MCF 10A (cell line): ENCODE results near the gene MEX3B. TPM values are rescaled to one million over a fixed set of nuclear protein-coding genes. Genes with fewer than 3 reads are reported as not detected.
"Not testable (repeated sequence)": the region's sequence is repeated elsewhere in the genome, so short reads cannot be mapped to it uniquely, and the experiment has no call there.

Source experiments
- BruUV-seq: library from RNA; stranded (reverse); fragments of 400-500 nt; replicated peaks from 2 replicates; lab custom pipeline; 2021; lab: Mats Ljungman, UMichigan
- CTCF ChIA-PET: fragments of 300-600 bp; sonication (Branson Sonifier 250); formaldehyde crosslinking; extraction: SDS; loops from one replicate; lab custom pipeline; 2021; ENCODE audit warnings: antibody characterized with exemption, inconsistent platforms; lab: Yijun Ruan, JAX
- POLR2A ChIA-PET: fragments of 300-600, 350-650 bp; sonication (Branson Sonifier 250); formaldehyde crosslinking; extraction: SDS; loops from one replicate; lab custom pipeline; 2020; ENCODE audit warnings: antibody characterized with exemption, inconsistent platforms; lab: Yijun Ruan, JAX
- DNase-seq: peaks from one replicate; pipeline ENCODE4 v3.0.0-alpha.2; 2018; ENCODE audit not compliant: unreplicated experiment
- H3K27ac Mint-ChIP-seq: one replicate; pipeline ENCODE4 v1.8.0; 2022; ENCODE audit warnings: mild to moderate bottlenecking, low read depth, mixed read lengths; ENCODE audit not compliant: unreplicated experiment
- H3K27me3 Mint-ChIP-seq: one replicate; pipeline ENCODE4 v1.8.0; 2022; ENCODE audit warnings: mixed read lengths; ENCODE audit not compliant: insufficient read depth, unreplicated experiment
- H3K36me3 Mint-ChIP-seq: one replicate; pipeline ENCODE4 v1.8.0; 2022; ENCODE audit warnings: mild to moderate bottlenecking, moderate library complexity, mixed read lengths; ENCODE audit not compliant: insufficient read depth, unreplicated experiment
- H3K4me1 Mint-ChIP-seq: one replicate; pipeline ENCODE4 v1.8.0; 2022; ENCODE audit warnings: mixed read lengths; ENCODE audit not compliant: insufficient read depth, unreplicated experiment
- H3K4me3 Mint-ChIP-seq: one replicate; pipeline ENCODE4 v1.8.0; 2022; ENCODE audit warnings: mild to moderate bottlenecking, moderate library complexity, mixed read lengths; ENCODE audit not compliant: unreplicated experiment
- H3K9me3 Mint-ChIP-seq: one replicate; pipeline ENCODE4 v1.8.0; 2022; ENCODE audit warnings: mixed read lengths; ENCODE audit not compliant: unreplicated experiment
- intact Hi-C: fragments of 100-400 bp; cut with micrococcal nuclease; formaldehyde crosslinking; loops from 2 replicates; pipeline ENCODE4 v1.14.1; 2022
- total RNA-seq: library from RNA; stranded (reverse); gene quantifications from 2 replicates; pipeline ENCODE4 v1.2.3, GENCODE V29; 2022
- TF ChIP-seq, protein P1 (sequence below): fragments of 200-600 bp; IDR thresholded peaks from one replicate; pipeline ENCODE4 v1.8.0; 2022; ENCODE audit warnings: antibody characterized with exemption, mild to moderate bottlenecking; ENCODE audit not compliant: unreplicated experiment

MEX3B gene
- total RNA-seq, 1 experiment from 2014 or later = 4.6 TPM

DNA sequence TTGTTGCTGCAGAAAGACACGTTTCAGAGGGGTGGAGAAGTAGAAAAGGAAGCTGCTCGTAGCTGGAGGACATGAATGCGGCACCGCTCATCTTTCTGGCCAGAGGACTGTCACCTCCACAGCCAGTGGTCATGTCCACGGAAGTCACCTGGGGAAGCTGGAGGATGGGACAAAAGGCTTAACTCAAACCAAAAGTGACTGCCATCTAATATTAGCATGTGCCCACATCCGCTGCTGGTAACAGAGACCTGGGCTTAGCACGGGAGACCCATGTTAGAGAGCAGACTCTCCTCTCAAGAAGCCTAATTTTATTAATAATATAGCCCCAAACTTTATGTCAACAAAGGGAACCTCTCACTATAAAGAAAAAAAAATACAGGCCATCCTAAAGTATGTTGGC, 5.9 kb downstream of the MEX3B start:
- CTCF ChIA-PET = interaction anchor here (0.6 to 0.7 kb wide), 2 partner anchors 189 to 243 kb away, joined by 4 read pairs; no protein-coding TSS in a partner anchor
- H3K27ac Mint-ChIP-seq = no peak overlapping the region
- no TSS peak for BruUV-seq

DNA sequence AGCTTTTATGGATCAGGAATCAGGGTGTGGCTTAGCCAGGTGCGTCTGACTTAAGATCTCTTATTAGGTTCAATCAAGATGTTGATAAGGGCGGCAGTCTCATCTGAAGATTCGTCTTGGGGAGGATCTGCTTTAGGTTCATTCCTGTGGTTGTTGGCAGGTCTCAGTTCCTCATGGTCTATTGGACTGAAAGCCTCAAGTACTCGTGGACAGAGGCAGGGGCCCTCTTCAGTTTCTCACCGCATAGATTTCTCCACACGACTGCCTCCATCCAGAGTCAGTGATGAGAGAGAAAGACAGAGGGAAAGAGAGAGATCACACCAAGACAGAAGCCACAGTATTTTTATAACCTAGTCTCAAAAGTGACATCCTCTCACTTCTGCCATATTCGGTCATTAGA, 9.4 kb downstream of the MEX3B start:
- H3K27me3 Mint-ChIP-seq = no peaks in the 10 kb centered on the region
- no peak overlapping the region for H3K27ac Mint-ChIP-seq
- BruUV-seq = no TSS peak
- DNase-seq = no peak
- no peaks in the 10 kb centered on the region for H3K4me1 Mint-ChIP-seq
- no peaks in the 10 kb centered on the region for H3K36me3 Mint-ChIP-seq
- ChIA-PET CTCF (no interaction called here), POLR2A (no interaction called here)
- no peaks in the 10 kb centered on the region for H3K9me3 Mint-ChIP-seq
- intact Hi-C loops = no loop called here
- H3K4me3 Mint-ChIP-seq = no peak overlapping the region
- TF ChIP-seq, protein P1, sequence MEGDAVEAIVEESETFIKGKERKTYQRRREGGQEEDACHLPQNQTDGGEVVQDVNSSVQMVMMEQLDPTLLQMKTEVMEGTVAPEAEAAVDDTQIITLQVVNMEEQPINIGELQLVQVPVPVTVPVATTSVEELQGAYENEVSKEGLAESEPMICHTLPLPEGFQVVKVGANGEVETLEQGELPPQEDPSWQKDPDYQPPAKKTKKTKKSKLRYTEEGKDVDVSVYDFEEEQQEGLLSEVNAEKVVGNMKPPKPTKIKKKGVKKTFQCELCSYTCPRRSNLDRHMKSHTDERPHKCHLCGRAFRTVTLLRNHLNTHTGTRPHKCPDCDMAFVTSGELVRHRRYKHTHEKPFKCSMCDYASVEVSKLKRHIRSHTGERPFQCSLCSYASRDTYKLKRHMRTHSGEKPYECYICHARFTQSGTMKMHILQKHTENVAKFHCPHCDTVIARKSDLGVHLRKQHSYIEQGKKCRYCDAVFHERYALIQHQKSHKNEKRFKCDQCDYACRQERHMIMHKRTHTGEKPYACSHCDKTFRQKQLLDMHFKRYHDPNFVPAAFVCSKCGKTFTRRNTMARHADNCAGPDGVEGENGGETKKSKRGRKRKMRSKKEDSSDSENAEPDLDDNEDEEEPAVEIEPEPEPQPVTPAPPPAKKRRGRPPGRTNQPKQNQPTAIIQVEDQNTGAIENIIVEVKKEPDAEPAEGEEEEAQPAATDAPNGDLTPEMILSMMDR = no peak

More for the DNA sequence above, 5.9 kb downstream of the MEX3B start:
- H3K27me3 Mint-ChIP-seq = no peaks in the 10 kb centered on the region
- intact Hi-C loops = no loop called here
- DNase-seq = no peak
- no peak overlapping the region for H3K4me3 Mint-ChIP-seq
- TF ChIP-seq, protein P1 = no peak
- H3K4me1 Mint-ChIP-seq = no peaks in the 10 kb centered on the region
- H3K9me3 Mint-ChIP-seq = no peaks in the 10 kb centered on the region
- no peaks in the 10 kb centered on the region for H3K36me3 Mint-ChIP-seq
- POLR2A ChIA-PET = interaction anchor here (0.6 kb wide), 1 partner anchor 32 kb away, joined by 3 read pairs; no protein-coding TSS in a partner anchor

DNA sequence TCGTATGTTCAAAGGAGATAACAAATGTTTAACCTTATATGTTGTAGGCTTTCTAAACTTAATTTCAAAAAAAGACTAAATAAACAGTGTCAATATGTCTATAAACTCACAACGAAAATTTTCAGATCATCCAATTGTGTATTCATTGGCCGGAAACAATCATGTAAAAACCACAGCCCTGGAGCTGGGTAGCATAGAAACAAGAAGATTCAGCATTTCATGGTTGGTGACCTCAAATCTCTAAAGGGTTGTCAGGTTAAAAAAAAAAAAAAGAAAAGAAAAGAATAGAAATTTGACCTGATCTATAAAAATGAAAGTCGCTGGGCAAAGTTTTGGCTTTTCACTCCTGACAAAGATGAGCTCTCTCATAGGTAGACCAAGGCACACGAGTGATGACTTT, 13.9 kb downstream of the MEX3B start:
- no TSS peak for BruUV-seq
- TF ChIP-seq, protein P1 = no peak
- Mint-ChIP-seq H3K27me3 (no peaks in the 10 kb centered on the region), H3K9me3 (no peaks in the 10 kb centered on the region), H3K27ac (no peak overlapping the region), H3K36me3 (no peaks in the 10 kb centered on the region), H3K4me3 (no peak overlapping the region), H3K4me1 (no peaks in the 10 kb centered on the region)
- intact Hi-C loops = no loop called here
- DNase-seq = no peak
- ChIA-PET POLR2A (interaction anchor here (2.0 kb wide), 1 partner anchor 10 kb away, joined by 5 read pairs; no protein-coding TSS in a partner anchor), CTCF (interaction anchor here (1.2 kb wide), 1 partner anchor 12 kb away, joined by 3 read pairs; no protein-coding TSS in a partner anchor)

DNA sequence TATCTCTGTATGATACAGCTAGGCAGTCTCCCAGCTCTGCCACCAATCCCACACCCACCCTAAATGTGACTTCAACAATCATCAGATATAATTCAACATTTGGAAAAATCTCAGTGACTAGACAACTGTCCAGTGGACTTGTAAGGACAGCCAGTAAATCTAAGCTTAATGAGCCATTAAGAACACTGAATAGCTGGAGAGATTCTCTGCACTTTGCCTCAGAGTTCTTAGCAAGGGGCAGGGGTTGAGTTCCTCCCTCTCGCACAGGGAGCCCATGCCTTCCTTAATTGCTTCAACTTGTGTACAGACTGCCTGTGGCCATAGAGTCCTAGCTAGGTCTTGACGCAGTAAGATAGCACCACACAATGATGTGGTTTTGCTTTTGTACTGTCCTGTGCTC, 15.6 kb downstream of the MEX3B start:
- no peak for DNase-seq
- Mint-ChIP-seq H3K27ac (no peak overlapping the region), H3K9me3 (no peaks in the 10 kb centered on the region), H3K36me3 (no peaks in the 10 kb centered on the region), H3K4me1 (no peaks in the 10 kb centered on the region), H3K4me3 (no peak overlapping the region), H3K27me3 (no peaks in the 10 kb centered on the region)
- POLR2A ChIA-PET = no interaction called here
- CTCF ChIA-PET = interaction anchor here (1.1 kb wide), 1 partner anchor 550 kb away, joined by 3 read pairs; no protein-coding TSS in a partner anchor
- intact Hi-C loops = no loop called here
- no TSS peak for BruUV-seq
- TF ChIP-seq, protein P1 = no peak

DNA sequence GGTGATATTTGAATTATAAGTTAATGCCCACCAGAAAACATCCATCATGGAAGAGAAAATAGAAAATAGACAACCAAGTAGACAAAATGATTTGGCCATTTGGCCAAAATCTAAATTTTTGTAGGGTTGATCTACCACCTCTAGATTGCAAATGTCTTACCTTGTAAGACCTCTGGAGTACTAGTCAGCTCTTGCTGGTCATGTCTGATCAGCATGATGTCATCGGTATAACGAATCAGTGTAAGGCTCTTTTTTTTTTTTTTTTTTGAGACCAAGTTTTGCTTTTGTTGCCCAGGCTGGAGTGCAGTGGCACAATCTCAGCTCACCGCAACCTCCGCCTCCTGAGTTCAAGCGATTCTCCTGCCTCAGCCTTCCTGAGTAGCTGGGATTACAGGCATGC, 17.7 kb downstream of the MEX3B start:
- intact Hi-C loops, H3K27me3 Mint-ChIP-seq, H3K4me3 Mint-ChIP-seq, H3K36me3 Mint-ChIP-seq, DNase-seq, POLR2A ChIA-PET, H3K9me3 Mint-ChIP-seq, H3K27ac Mint-ChIP-seq, H3K4me1 Mint-ChIP-seq, BruUV-seq: not testable (repeated sequence)
- CTCF ChIA-PET = interaction anchor here (0.5 to 0.7 kb wide), 3 partner anchors 69 to 455 kb away, joined by 3 to 6 read pairs (median 3); no protein-coding TSS in a partner anchor
